ENCODE data around the gene CXADR. TPM values are rescaled to one million over a fixed set of nuclear protein-coding genes. Genes with fewer than 3 reads are reported as not detected.

CXADR gene
- total and polyA plus RNA-seq, 4 donors = 0.52 to 1.3 (median 0.63) TPM; not detected in 1

- Histone ChIP-seq H3K27ac (ENCODE audit: low read depth in 1 of 2, low read length in 2 of 2) (no peak overlapping the region), H3K4me3 (ENCODE audit: low read length in 2 of 2) (no peak overlapping the region), H3K9me3 (ENCODE audit: control insufficient read depth, low read length) (no peaks in the 10 kb centered on the region), H3K4me1 (ENCODE audit: control insufficient read depth in 1 of 2, insufficient read depth in 2 of 2, low read length in 2 of 2) (no peaks in the 10 kb centered on the region), H3K36me3 (ENCODE audit: control insufficient read depth in 1 of 2, insufficient read depth in 2 of 2, low read length in 1 of 2) (no peaks in the 10 kb centered on the region), H3K27me3 (ENCODE audit: control insufficient read depth in 1 of 2, insufficient read depth in 2 of 2, low read length in 1 of 2) (no peaks in the 10 kb centered on the region)
- intact Hi-C loops (cut with DNase I) = loop anchor here (2.0 to 5.0 kb wide), 2 partner anchors 197 kb away; no protein-coding TSS in a partner anchor
- ATAC-seq (ENCODE audit: low FRiP score) (no peak), DNase-seq (no peak)
- 81 to 85% methylated on average over 3 of the region's 3 CpGs for WGBS, 2 donors
Observed at GRCh38 chr21:17583898-17584297, 71.1 kb downstream of the CXADR start.

GRCh38 chr21:17585875-17586450, 73.1 kb downstream of the CXADR start:
- no peaks in the 10 kb centered on the region for H3K4me1 ChIP-seq (ENCODE audit: control insufficient read depth in 1 of 2, insufficient read depth in 2 of 2, low read length in 2 of 2)
- H3K9me3 ChIP-seq (ENCODE audit: control insufficient read depth, low read length) = no peaks in the 10 kb centered on the region
- H3K27ac ChIP-seq (ENCODE audit: low read depth in 1 of 2, low read length in 2 of 2) = no peak overlapping the region
- ATAC-seq (ENCODE audit: low FRiP score) (no peak), DNase-seq (no peak)
- H3K4me3 ChIP-seq (ENCODE audit: low read length in 2 of 2) = no peak overlapping the region
- H3K36me3 ChIP-seq (ENCODE audit: control insufficient read depth in 1 of 2, insufficient read depth in 2 of 2, low read length in 1 of 2) = no peaks in the 10 kb centered on the region
- H3K27me3 ChIP-seq (ENCODE audit: control insufficient read depth in 1 of 2, insufficient read depth in 2 of 2, low read length in 1 of 2) = no peaks in the 10 kb centered on the region
- 1 to 2% methylated on average over 3 of the region's 3 CpGs for WGBS, 2 donors
- intact Hi-C loops (cut with DNase I) = no loop called here

DNA sequence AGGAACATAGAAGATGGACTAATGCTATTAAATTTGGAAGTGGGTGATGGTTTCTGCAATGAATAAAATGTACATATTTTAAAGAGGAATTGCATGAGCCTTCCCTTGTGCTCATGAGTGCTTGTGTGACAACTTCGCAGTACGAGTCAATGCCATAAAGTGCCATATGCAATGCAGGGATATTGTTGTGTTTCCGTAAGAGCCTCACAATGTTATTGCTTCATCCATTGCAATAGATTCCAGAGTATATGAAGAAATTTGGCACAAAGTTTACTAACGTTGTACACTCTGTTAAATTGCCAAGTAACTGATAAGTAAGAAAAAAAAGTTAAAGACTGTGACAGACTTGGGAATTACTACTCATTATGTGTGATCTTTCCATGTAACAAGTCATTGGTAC, 77.6 kb downstream of the CXADR start:
- no peak for ATAC-seq (ENCODE audit: low FRiP score)
- 76 to 79% methylated on average over 4 of the region's 4 CpGs for WGBS, 2 donors
- intact Hi-C loops (cut with DNase I) = no loop called here

DNA sequence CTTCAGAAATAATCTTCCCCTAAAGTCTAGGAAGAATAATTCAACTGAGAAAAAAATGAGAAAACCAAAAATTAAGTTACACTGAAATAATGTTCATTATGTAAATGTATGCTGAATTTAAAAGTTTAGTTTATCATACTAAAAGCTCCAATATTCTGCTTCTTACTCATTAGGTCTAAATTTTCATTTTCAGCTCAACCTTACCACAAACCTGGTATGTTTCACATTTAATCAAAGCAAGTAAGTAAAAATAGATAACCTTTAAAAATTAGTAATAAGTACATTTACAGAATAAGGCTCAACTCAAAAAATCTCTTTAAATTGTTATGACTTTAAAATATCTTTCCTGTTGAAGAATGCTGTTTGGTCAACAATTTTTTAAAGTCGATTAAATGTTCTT, 84.8 kb downstream of the CXADR start:
- H3K27ac ChIP-seq (ENCODE audit: low read depth in 1 of 2, low read length in 2 of 2) = no peak overlapping the region
- DNase-seq (no peak), ATAC-seq (ENCODE audit: low FRiP score) (no peak)
- H3K4me3 ChIP-seq (ENCODE audit: low read length in 2 of 2) = no peak overlapping the region
- WGBS, 2 donors = 50 to 54% methylated on average over 1 of the region's 1 CpG
- H3K36me3 ChIP-seq (ENCODE audit: control insufficient read depth in 1 of 2, insufficient read depth in 2 of 2, low read length in 1 of 2) = peaks cover 0 to 7% of the 10 kb centered on the region in 2 donors
- H3K4me1 ChIP-seq (ENCODE audit: control insufficient read depth in 1 of 2, insufficient read depth in 2 of 2, low read length in 2 of 2) = no peaks in the 10 kb centered on the region
- H3K27me3 ChIP-seq (ENCODE audit: control insufficient read depth in 1 of 2, insufficient read depth in 2 of 2, low read length in 1 of 2) = no peaks in the 10 kb centered on the region
- H3K9me3 ChIP-seq (ENCODE audit: control insufficient read depth, low read length) = no peaks in the 10 kb centered on the region
- intact Hi-C loops (cut with DNase I) = no loop called here

More for the DNA sequence above, 77.6 kb downstream of the CXADR start:
- H3K27ac ChIP-seq (ENCODE audit: low read depth in 1 of 2, low read length in 2 of 2) = no peak overlapping the region
- DNase-seq = no peak
- no peaks in the 10 kb centered on the region for H3K27me3 ChIP-seq (ENCODE audit: control insufficient read depth in 1 of 2, insufficient read depth in 2 of 2, low read length in 1 of 2)
- no peaks in the 10 kb centered on the region for H3K9me3 ChIP-seq (ENCODE audit: control insufficient read depth, low read length)
- no peak overlapping the region for H3K4me3 ChIP-seq (ENCODE audit: low read length in 2 of 2)
- peaks cover 0 to 2% of the 10 kb centered on the region in 2 donors for H3K36me3 ChIP-seq (ENCODE audit: control insufficient read depth in 1 of 2, insufficient read depth in 2 of 2, low read length in 1 of 2)
- H3K4me1 ChIP-seq (ENCODE audit: control insufficient read depth in 1 of 2, insufficient read depth in 2 of 2, low read length in 2 of 2) = no peaks in the 10 kb centered on the region

- no peaks in the 10 kb centered on the region for H3K9me3 ChIP-seq (ENCODE audit: control insufficient read depth, low read length)
- ATAC-seq (ENCODE audit: low FRiP score) (no peak), DNase-seq (no peak)
- H3K4me1 ChIP-seq (ENCODE audit: control insufficient read depth in 1 of 2, insufficient read depth in 2 of 2, low read length in 2 of 2) = no peaks in the 10 kb centered on the region
- intact Hi-C loops (cut with DNase I) = no loop called here
- peaks cover 0 to 7% of the 10 kb centered on the region in 2 donors for H3K36me3 ChIP-seq (ENCODE audit: control insufficient read depth in 1 of 2, insufficient read depth in 2 of 2, low read length in 1 of 2)
- H3K27ac ChIP-seq (ENCODE audit: low read depth in 1 of 2, low read length in 2 of 2) = no peak overlapping the region
- no peaks in the 10 kb centered on the region for H3K27me3 ChIP-seq (ENCODE audit: control insufficient read depth in 1 of 2, insufficient read depth in 2 of 2, low read length in 1 of 2)
- WGBS, 2 donors = 94 to 95% methylated on average over 3 of the region's 3 CpGs
- H3K4me3 ChIP-seq (ENCODE audit: low read length in 2 of 2) = no peak overlapping the region
Observed at GRCh38 chr21:17598437-17598836, 85.6 kb downstream of the CXADR start.

DNA sequence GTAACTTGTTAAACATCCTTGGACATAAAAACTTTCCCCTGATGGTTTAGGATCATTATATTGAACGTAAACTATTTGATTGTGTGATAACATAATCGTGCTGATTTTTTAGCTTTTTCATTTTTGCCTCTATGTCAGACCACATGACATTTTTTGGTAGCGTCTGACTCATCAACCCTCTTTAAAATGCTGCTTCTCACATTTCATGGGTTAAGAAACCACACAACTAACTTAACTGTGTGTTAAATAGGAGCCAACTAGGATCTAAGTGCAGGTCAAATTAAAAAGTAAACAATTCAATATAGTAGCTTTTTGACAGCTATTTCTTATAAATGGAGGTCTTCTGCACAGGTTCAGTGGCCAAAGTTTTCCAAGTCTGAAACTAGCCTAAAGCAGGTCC, 90.0 kb downstream of the CXADR start:
- H3K27ac ChIP-seq (ENCODE audit: low read depth in 1 of 2, low read length in 2 of 2) = no peak overlapping the region
- no peak overlapping the region for H3K4me3 ChIP-seq (ENCODE audit: low read length in 2 of 2)
- H3K9me3 ChIP-seq (ENCODE audit: control insufficient read depth, low read length) = no peaks in the 10 kb centered on the region
- ATAC-seq (ENCODE audit: low FRiP score) (no peak), DNase-seq (no peak)
- intact Hi-C loops (cut with DNase I) = no loop called here
- H3K4me1 ChIP-seq (ENCODE audit: control insufficient read depth in 1 of 2, insufficient read depth in 2 of 2, low read length in 2 of 2) = no peaks in the 10 kb centered on the region
- no peaks in the 10 kb centered on the region for H3K27me3 ChIP-seq (ENCODE audit: control insufficient read depth in 1 of 2, insufficient read depth in 2 of 2, low read length in 1 of 2)
- WGBS, 2 donors = 78 to 83% methylated on average over 3 of the region's 3 CpGs
- peaks cover 0 to 7% of the 10 kb centered on the region in 2 donors for H3K36me3 ChIP-seq (ENCODE audit: control insufficient read depth in 1 of 2, insufficient read depth in 2 of 2, low read length in 1 of 2)

DNA sequence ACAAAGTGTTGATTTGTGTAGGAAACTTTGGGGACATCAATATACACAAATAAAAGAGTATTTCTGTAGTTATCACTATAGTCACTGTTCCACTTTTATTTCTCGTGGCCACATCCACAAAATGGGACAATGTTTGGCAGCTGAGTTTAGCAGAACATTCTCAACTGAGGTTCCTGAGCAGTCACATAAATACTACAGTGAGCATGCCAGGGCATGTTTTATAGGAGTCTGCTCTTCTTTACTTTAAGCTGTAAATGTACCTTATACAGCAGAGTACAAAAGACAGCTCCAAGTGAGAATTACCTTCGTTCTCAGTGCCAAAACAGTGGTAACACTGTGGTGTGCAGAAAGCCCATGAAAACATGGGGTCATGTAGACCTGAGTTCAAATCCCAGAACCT, 94.8 kb downstream of the CXADR start:
- no peak for DNase-seq
- Histone ChIP-seq H3K36me3 (ENCODE audit: control insufficient read depth in 1 of 2, insufficient read depth in 2 of 2, low read length in 1 of 2) (peaks cover 0 to 2% of the 10 kb centered on the region in 2 donors), H3K4me3 (ENCODE audit: low read length in 2 of 2) (no peak overlapping the region), H3K27me3 (ENCODE audit: control insufficient read depth in 1 of 2, insufficient read depth in 2 of 2, low read length in 1 of 2) (no peaks in the 10 kb centered on the region), H3K4me1 (ENCODE audit: control insufficient read depth in 1 of 2, insufficient read depth in 2 of 2, low read length in 2 of 2) (peaks cover 0 to 3% of the 10 kb centered on the region in 2 donors), H3K9me3 (ENCODE audit: control insufficient read depth, low read length) (no peaks in the 10 kb centered on the region), H3K27ac (ENCODE audit: low read depth in 1 of 2, low read length in 2 of 2) (no peak overlapping the region)
- whole genome bisulfite sequencing, 2 donors = 90 to 96% methylated on average over 2 of the region's 2 CpGs
- no peak for ATAC-seq (ENCODE audit: low FRiP score)
- intact Hi-C loops (cut with DNase I) = no loop called here

GRCh38 chr21:17609681-17610080, 96.8 kb downstream of the CXADR start:
- H3K27ac ChIP-seq (ENCODE audit: low read depth in 1 of 2, low read length in 2 of 2) = no peak overlapping the region
- ATAC-seq (ENCODE audit: low FRiP score) = no peak
- peaks cover 0 to 3% of the 10 kb centered on the region in 2 donors for H3K4me1 ChIP-seq (ENCODE audit: control insufficient read depth in 1 of 2, insufficient read depth in 2 of 2, low read length in 2 of 2)
- H3K36me3 ChIP-seq (ENCODE audit: control insufficient read depth in 1 of 2, insufficient read depth in 2 of 2, low read length in 1 of 2) = no peaks in the 10 kb centered on the region
- H3K9me3 ChIP-seq (ENCODE audit: control insufficient read depth, low read length) = no peaks in the 10 kb centered on the region
- intact Hi-C loops (cut with DNase I) = loop anchor here in 1 of 2 donors (5.0 kb wide), 1 partner anchor 208 kb away; the partner anchor contains the start of gene C21orf91
- no peaks in the 10 kb centered on the region for H3K27me3 ChIP-seq (ENCODE audit: control insufficient read depth in 1 of 2, insufficient read depth in 2 of 2, low read length in 1 of 2)
- no peak overlapping the region for H3K4me3 ChIP-seq (ENCODE audit: low read length in 2 of 2)
- WGBS, 2 donors = 91 to 93% methylated on average over 2 of the region's 2 CpGs
- no peak for DNase-seq

DNA sequence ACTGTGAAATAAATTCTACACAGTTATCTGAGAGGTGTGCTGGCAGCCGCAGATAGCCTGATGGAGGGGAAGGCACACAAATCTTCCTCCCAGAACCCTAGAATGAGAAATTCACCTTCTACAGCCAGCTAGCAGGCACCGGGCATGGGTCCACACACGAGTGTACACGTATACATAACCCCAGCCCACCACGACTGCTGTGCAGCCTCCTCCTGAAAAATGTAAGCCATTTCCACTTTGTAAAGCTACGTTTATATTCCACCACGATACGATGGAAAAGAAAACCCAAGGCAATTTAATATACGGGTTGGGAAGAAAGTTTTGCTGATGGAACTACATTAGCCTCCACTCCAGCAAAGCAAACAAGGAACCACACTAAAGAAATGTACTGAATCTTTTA, 98.1 kb downstream of the CXADR start:
- peak overlapping the region; percentile 58 to 99 for H3K4me3 ChIP-seq (ENCODE audit: low read length in 2 of 2)
- H3K27ac ChIP-seq (ENCODE audit: low read depth in 1 of 2, low read length in 2 of 2) = peak overlapping the region in 1 of 2 donors; percentile 64
- H3K36me3 ChIP-seq (ENCODE audit: control insufficient read depth in 1 of 2, insufficient read depth in 2 of 2, low read length in 1 of 2) = no peaks in the 10 kb centered on the region
- intact Hi-C loops (cut with DNase I) = loop anchor here in 1 of 2 donors (5.0 kb wide), 1 partner anchor 206 kb away; the partner anchor contains the start of gene C21orf91
- no peaks in the 10 kb centered on the region for H3K9me3 ChIP-seq (ENCODE audit: control insufficient read depth, low read length)
- peaks cover 0 to 3% of the 10 kb centered on the region in 2 donors for H3K4me1 ChIP-seq (ENCODE audit: control insufficient read depth in 1 of 2, insufficient read depth in 2 of 2, low read length in 2 of 2)
- DNase-seq (peak in 1 of 2 donors; percentile 43), ATAC-seq (ENCODE audit: low FRiP score) (no peak)
- 4 to 6% methylated on average over 9 of the region's 9 CpGs for WGBS, 2 donors
- H3K27me3 ChIP-seq (ENCODE audit: control insufficient read depth in 1 of 2, insufficient read depth in 2 of 2, low read length in 1 of 2) = no peaks in the 10 kb centered on the region

Measured in aorta (tissue), 5 donors.